ENCODE data around the gene DNAH17. TPM values are rescaled to one million over a fixed set of nuclear protein-coding genes. Genes with fewer than 3 reads are reported as not detected.

The DNAH17 gene
- total and polyA plus RNA-seq, 2 donors (not counting 3 experiments of a cell fraction or from before 2014, with no cell fraction given) = not detected

DNA sequence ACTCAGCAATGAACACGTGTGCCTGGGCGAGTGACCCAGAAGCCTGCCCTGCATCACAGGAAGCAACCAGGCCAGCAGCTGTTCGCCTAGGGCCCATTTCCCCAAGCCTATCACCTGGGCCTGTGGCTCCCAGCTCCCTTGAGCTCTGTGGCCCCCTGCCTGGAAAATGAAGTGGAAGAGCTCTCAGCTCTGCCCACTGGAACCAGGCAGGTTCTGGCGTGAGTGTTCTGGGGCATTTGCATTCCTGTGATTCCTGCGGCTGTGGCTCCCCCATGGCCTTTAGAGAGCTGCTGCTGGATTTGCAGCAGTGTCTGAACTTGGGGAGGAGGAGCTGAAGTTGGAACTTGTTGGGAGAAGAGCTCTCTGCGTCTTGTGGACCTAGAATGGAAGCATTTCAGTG is 175.9 kb downstream of the DNAH17 start:
- intact Hi-C loops (cut with micrococcal nuclease) (no loop called here), dilution Hi-C loops (cut with MboI; ENCODE audit: extremely low pct_ligation_motif_present, low sequenced_read_pairs) (no loop called here)
- Histone ChIP-seq H3K9me1 (replicated peaks; ENCODE audit: control insufficient read depth, extremely low read depth, insufficient read depth, low read length) (no peaks in the 10 kb centered on the region), H2AFZ (ENCODE audit: low read depth, low read length) (no peak overlapping the region), H4K20me1 (replicated peaks; ENCODE audit: control insufficient read depth, extremely low read depth, insufficient read depth, low read length) (no peaks in the 10 kb centered on the region), H3K9me3 (replicated peaks; ENCODE audit: control insufficient read depth, insufficient read depth, low read length) (no peaks in the 10 kb centered on the region), H3K36me3 (ENCODE audit: control insufficient read depth in 2 of 2, extremely low read depth in 1 of 2, insufficient read depth in 2 of 2, low read length in 2 of 2) (peaks cover 24 to 67% of the 10 kb centered on the region in 2 experiments), H3K79me2 (ENCODE audit: control insufficient read depth, insufficient read depth, low read length) (peaks cover 35% of the 10 kb centered on the region), H3K27me3 (ENCODE audit: control insufficient read depth in 2 of 2, insufficient read depth in 2 of 2, low read length in 2 of 2) (no peaks in the 10 kb centered on the region), H3K9ac (replicated peaks; ENCODE audit: extremely low read depth, insufficient read depth, low read length) (no peak overlapping the region), H3K27ac (ENCODE audit: insufficient read depth, low read depth, low read length) (no peak overlapping the region), H3K4me3 (replicated peaks in 1 of 3; ENCODE audit: insufficient read depth in 1 of 3, low read depth in 1 of 3, low read length in 3 of 3) (no peak overlapping the region), H3K4me1 (ENCODE audit: control insufficient read depth, extremely low read depth, insufficient read depth, low read length) (no peaks in the 10 kb centered on the region), H3K4me2 (ENCODE audit: insufficient read depth, low read length) (no peak overlapping the region)
- FAIRE-seq (no peak), DNase-seq (ENCODE audit: low read depth, low spot score) (no peak)
- TF ChIP-seq FOS (IDR thresholded peaks at IDR 0.05; ENCODE audit: borderline replicate concordance, insufficient read depth, low read length) = no peak
- no peak for TF ChIP-seq GATA2 (IDR thresholded peaks at IDR 0.05; ENCODE audit: insufficient read depth, insufficient read length, low read depth, low read length)
- TF ChIP-seq POLR2AphosphoS5 (IDR thresholded peaks at IDR 0.05; ENCODE audit: insufficient read depth, low read depth, low read length) = no peak
- TF ChIP-seq, protein P1, sequence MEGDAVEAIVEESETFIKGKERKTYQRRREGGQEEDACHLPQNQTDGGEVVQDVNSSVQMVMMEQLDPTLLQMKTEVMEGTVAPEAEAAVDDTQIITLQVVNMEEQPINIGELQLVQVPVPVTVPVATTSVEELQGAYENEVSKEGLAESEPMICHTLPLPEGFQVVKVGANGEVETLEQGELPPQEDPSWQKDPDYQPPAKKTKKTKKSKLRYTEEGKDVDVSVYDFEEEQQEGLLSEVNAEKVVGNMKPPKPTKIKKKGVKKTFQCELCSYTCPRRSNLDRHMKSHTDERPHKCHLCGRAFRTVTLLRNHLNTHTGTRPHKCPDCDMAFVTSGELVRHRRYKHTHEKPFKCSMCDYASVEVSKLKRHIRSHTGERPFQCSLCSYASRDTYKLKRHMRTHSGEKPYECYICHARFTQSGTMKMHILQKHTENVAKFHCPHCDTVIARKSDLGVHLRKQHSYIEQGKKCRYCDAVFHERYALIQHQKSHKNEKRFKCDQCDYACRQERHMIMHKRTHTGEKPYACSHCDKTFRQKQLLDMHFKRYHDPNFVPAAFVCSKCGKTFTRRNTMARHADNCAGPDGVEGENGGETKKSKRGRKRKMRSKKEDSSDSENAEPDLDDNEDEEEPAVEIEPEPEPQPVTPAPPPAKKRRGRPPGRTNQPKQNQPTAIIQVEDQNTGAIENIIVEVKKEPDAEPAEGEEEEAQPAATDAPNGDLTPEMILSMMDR (IDR thresholded peaks at IDR 0.05; ENCODE audit: extremely low read depth in 1 of 2, insufficient read depth in 1 of 2, low read depth in 1 of 2, low read length in 2 of 2) = no peak
- TF ChIP-seq MYC (IDR thresholded peaks at IDR 0.05; ENCODE audit: low read depth, low read length) = no peak
- no peak for TF ChIP-seq EZH2 (IDR thresholded peaks at IDR 0.05; ENCODE audit: borderline replicate concordance, low read depth, low read length, severe bottlenecking)
- TF ChIP-seq POLR2A (IDR thresholded peaks at IDR 0.05; ENCODE audit: low read depth, low read length) = no peak
- TF ChIP-seq, protein P2, sequence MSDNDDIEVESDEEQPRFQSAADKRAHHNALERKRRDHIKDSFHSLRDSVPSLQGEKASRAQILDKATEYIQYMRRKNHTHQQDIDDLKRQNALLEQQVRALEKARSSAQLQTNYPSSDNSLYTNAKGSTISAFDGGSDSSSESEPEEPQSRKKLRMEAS (IDR thresholded peaks at IDR 0.05; ENCODE audit: insufficient read depth, insufficient read length) = no peak
- no peak for TF ChIP-seq JUN (IDR thresholded peaks at IDR 0.05; ENCODE audit: borderline replicate concordance, insufficient read depth, insufficient read length, low read depth)
- CTCF ChIA-PET = interaction anchor here (1.1 to 4.2 kb wide), 4 partner anchors 9 to 40 kb away, joined by 3 to 21 read pairs (median 4); no protein-coding TSS in a partner anchor
- POLR2A ChIA-PET = no interaction called here
- BruUV-seq (replicated peaks) = no TSS peak

Measured in endothelial cell of umbilical vein (primary cell).